ENCODE measurements around the gene SH3GLB1. TPM values are rescaled to one million over a fixed set of nuclear protein-coding genes. Genes with fewer than 3 reads are reported as not detected.

SH3GLB1 gene
- total and polyA plus RNA-seq, 2 of the 13 experiments (the other 11 are each of a cell fraction or from before 2014, with no cell fraction given): 26.0 to 41.5 TPM

DNA sequence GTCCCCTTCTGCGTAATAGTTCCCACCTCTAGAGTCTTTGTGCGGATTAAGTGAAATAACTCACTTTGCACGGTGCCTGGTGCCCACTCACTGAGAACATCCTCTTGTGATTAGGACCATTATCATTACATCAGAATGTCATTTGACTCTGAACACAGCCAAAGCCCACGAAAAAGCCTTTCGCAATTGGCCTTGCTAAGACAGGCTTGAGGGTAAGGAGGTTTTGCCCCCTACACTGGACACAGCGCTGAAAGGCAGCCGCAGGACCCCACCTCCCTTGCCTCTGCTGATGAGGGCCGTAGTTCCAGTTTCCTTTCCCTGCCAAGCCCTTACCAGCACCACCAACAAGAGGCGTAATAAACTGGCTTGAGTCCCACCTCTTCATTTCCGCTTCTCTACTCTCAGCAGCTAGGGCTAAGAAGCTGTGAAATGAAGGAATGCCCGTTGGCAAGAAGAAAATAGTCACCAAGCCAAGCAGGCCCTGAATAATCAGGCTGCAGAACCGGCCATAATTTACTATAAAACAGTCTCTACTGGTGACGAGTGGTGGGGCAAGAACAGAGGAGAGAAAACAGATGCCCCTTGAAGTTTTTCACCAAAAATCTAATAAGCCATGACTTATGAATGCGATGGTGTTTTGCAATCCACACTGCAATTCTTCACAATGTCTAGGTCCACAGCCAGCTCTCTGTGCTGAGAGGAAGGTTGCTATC is 53.1 kb downstream of the SH3GLB1 start:
- intact Hi-C loops (cut with micrococcal nuclease; ENCODE audit: unreplicated experiment): no loop called here
- CTCF ChIA-PET (ENCODE audit: low intra/inter-chr PET ratio, low total read pairs): no interaction called here

More for the DNA sequence above, 53.1 kb downstream of the SH3GLB1 start:
- DNase-seq (ENCODE audit: low spot score) (no peak), ATAC-seq (no peak), FAIRE-seq (no peak)
- H4K20me1 ChIP-seq (ENCODE audit: insufficient read depth, low read length): no peaks in the 10 kb centered on the region
- no peak overlapping the region for H3K27ac ChIP-seq (ENCODE audit: extremely low read length, insufficient read depth, low read length)
- TF ChIP-seq ZNF652 (CRISPR knock-in tag; IDR thresholded peaks at IDR 0.05; ENCODE audit: borderline replicate concordance, low read depth) (no peak), NCOR1 (IDR thresholded peaks at IDR 0.05; ENCODE audit: borderline replicate concordance, low read length) (no peak), NRL (CRISPR knock-in tag; IDR thresholded peaks at IDR 0.05; ENCODE audit: borderline replicate concordance) (no peak), SATB2 (CRISPR knock-in tag; IDR thresholded peaks at IDR 0.05) (no peak), MYC (CRISPR knock-in tag; IDR thresholded peaks at IDR 0.05; ENCODE audit: borderline replicate concordance) (no peak), TEAD2 (CRISPR knock-in tag; IDR thresholded peaks at IDR 0.05) (no peak), BORCS8-MEF2B (CRISPR knock-in tag; IDR thresholded peaks at IDR 0.05) (no peak), ZNF225 (CRISPR knock-in tag; IDR thresholded peaks at IDR 0.05) (no peak), SUZ12 (IDR thresholded peaks at IDR 0.05; ENCODE audit: low read depth, low read length) (no peak), ZSCAN31 (CRISPR knock-in tag; IDR thresholded peaks at IDR 0.05; ENCODE audit: low read depth) (no peak), SPEN (CRISPR knock-in tag; IDR thresholded peaks at IDR 0.05; ENCODE audit: low read depth) (no peak), ZBTB8A (CRISPR knock-in tag; IDR thresholded peaks at IDR 0.05; ENCODE audit: borderline replicate concordance, low read depth) (no peak), TGIF2 (CRISPR knock-in tag; IDR thresholded peaks at IDR 0.05) (no peak), KLF15 (CRISPR knock-in tag; IDR thresholded peaks at IDR 0.05; ENCODE audit: borderline replicate concordance) (no peak), MIER2 (CRISPR knock-in tag; IDR thresholded peaks at IDR 0.05) (no peak), ZNF180 (CRISPR knock-in tag; IDR thresholded peaks at IDR 0.05; ENCODE audit: borderline replicate concordance, low read depth) (no peak)
- TF ChIP-seq, protein P1, sequence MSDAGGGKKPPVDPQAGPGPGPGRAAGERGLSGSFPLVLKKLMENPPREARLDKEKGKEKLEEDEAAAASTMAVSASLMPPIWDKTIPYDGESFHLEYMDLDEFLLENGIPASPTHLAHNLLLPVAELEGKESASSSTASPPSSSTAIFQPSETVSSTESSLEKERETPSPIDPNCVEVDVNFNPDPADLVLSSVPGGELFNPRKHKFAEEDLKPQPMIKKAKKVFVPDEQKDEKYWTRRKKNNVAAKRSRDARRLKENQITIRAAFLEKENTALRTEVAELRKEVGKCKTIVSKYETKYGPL (CRISPR knock-in tag; IDR thresholded peaks at IDR 0.05): no peak
- TF ChIP-seq, protein P2, sequence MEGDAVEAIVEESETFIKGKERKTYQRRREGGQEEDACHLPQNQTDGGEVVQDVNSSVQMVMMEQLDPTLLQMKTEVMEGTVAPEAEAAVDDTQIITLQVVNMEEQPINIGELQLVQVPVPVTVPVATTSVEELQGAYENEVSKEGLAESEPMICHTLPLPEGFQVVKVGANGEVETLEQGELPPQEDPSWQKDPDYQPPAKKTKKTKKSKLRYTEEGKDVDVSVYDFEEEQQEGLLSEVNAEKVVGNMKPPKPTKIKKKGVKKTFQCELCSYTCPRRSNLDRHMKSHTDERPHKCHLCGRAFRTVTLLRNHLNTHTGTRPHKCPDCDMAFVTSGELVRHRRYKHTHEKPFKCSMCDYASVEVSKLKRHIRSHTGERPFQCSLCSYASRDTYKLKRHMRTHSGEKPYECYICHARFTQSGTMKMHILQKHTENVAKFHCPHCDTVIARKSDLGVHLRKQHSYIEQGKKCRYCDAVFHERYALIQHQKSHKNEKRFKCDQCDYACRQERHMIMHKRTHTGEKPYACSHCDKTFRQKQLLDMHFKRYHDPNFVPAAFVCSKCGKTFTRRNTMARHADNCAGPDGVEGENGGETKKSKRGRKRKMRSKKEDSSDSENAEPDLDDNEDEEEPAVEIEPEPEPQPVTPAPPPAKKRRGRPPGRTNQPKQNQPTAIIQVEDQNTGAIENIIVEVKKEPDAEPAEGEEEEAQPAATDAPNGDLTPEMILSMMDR (CRISPR knock-in tag; IDR thresholded peaks at IDR 0.05): no peak
- H3K4me1 ChIP-seq (ENCODE audit: insufficient read depth, low read length): peaks cover 56% of the 10 kb centered on the region
- POLR2A ChIA-PET: interaction anchor here (2.7 kb wide), 1 partner anchor 16 kb away, joined by 34 read pairs; no protein-coding TSS in a partner anchor
- no peak overlapping the region for H2AFZ ChIP-seq (ENCODE audit: low read length)
- no TSS peak for BruUV-seq (replicated peaks)
- H3K36me3 ChIP-seq (replicated peaks in 1 of 2; ENCODE audit: control insufficient read depth in 1 of 2, insufficient read depth in 2 of 2, low read length in 2 of 2): no peaks in the 10 kb centered on the region
- no peak overlapping the region for H3K4me2 ChIP-seq (ENCODE audit: low read depth, low read length)
- 95% methylated on average over 14 of the region's 14 CpGs for WGBS (ENCODE audit: low lambda C conversion rate)
- in situ Hi-C loops (cut with HindIII; ENCODE audit: extremely low pct_ligation_motif_present, low pct_unique_long_range_greater_than_20kb): no loop called here
- no peaks in the 10 kb centered on the region for H3K9me3 ChIP-seq (ENCODE audit: low read length)
- H3K79me2 ChIP-seq (ENCODE audit: insufficient read depth, low read length): no peaks in the 10 kb centered on the region
- H3K27me3 ChIP-seq (ENCODE audit: control insufficient read depth in 1 of 2, insufficient read depth in 2 of 2, low read length in 2 of 2): no peaks in the 10 kb centered on the region
- no peak overlapping the region for H3K4me3 ChIP-seq (replicated peaks in 1 of 3; ENCODE audit: insufficient read depth in 1 of 3, low read depth in 2 of 3, low read length in 3 of 3)
- no peak overlapping the region for H3K9ac ChIP-seq (ENCODE audit: insufficient read depth, low read depth, low read length)
